HCT116 (cell line): ENCODE measurements around the gene GARIN5A. TPM values are rescaled to one million over a fixed set of nuclear protein-coding genes. Genes with fewer than 3 reads are reported as not detected.

Experiments used
- ATAC-seq: fragments of 200-7000 bp; cut with Tn5 transposase; 2 replicates; pipeline ENCODE4 v1.9.1; 2020; ENCODE audit warnings: mild to moderate bottlenecking, moderate library complexity
- BruUV-seq: library from RNA; stranded (reverse); fragments of 400-500 nt; replicated peaks from 2 replicates; lab custom pipeline; 2021; lab: Mats Ljungman, UMichigan
- CTCF ChIA-PET: fragments of 300-600 bp; sonication (Branson Sonifier 250); formaldehyde crosslinking; loops from one replicate; lab custom pipeline; 2021; ENCODE audit warnings: antibody characterized with exemption; lab: Charles Lee
- POLR2A ChIA-PET: fragments of 300-600, 350-600 bp; sonication (Branson Sonifier 250); formaldehyde crosslinking; loops from one replicate; lab custom pipeline; 2021; ENCODE audit warnings: antibody characterized with exemption; lab: Charles Lee
- RAD21 ChIA-PET, 2 experiments: fragments of 300-600 bp; sonication (Branson Sonifier 250); formaldehyde crosslinking; loops; one replicate each; lab custom pipeline; 2023; ENCODE audit warnings: low total read pairs in 2 of 2; ENCODE audit not compliant: uncharacterized antibody in 2 of 2, unreplicated experiment in 2 of 2, low non-redundant PET in 1 of 2; lab: Charles Lee
- DNase-seq: peaks from one replicate; pipeline ENCODE4 v3.0.0-alpha.2; 2010; ENCODE audit warnings: low read depth, low spot score
- H2AFZ ChIP-seq: fragments of 200-600 bp; shearing (Covaris generic), sonication (generic); 2 replicates; pipeline ENCODE4 v1.6.1; 2017; ENCODE audit warnings: low read depth, mixed run types, mixed read lengths, antibody characterized with exemption, low read length; ENCODE audit not compliant: poor library complexity, severe bottlenecking
- H3K27ac ChIP-seq: 2 replicates; pipeline ENCODE4 v1.5.1; 2012; ENCODE audit warnings: low read depth, low read length
- H3K27me3 ChIP-seq: fragments of 200-600 bp; sonication (generic); 2 replicates; pipeline ENCODE4 v1.6.1; 2016; ENCODE audit warnings: mixed run types, low read length, mixed read lengths; ENCODE audit not compliant: insufficient read depth
- H3K36me3 ChIP-seq, 2 experiments: fragments of 200-500 bp in 1 of 2; fragments of 200-600 bp in 1 of 2; sonication (Bioruptor generic) in 1 of 2; sonication (generic) in 1 of 2; 2 replicates each; pipeline versions ENCODE4 v1.5.1 to v1.6.1; 2014 to 2016; ENCODE audit warnings: low read length in 2 of 2, inconsistent platforms in 1 of 2, mixed read lengths in 1 of 2, mixed run types in 1 of 2; ENCODE audit not compliant: insufficient read depth in 2 of 2, control insufficient read depth in 1 of 2
- H3K4me1 ChIP-seq, 2 experiments: fragments of 200-600 bp in 1 of 2; sonication (generic) in 1 of 2; 2 replicates each; pipeline versions ENCODE4 v1.5.1 to v1.6.1; 2012 to 2017; ENCODE audit warnings: low read length in 2 of 2, inconsistent platforms in 1 of 2, mild to moderate bottlenecking in 1 of 2, mixed read lengths in 1 of 2, mixed run types in 1 of 2, moderate library complexity in 1 of 2; ENCODE audit not compliant: insufficient read depth in 2 of 2, control insufficient read depth in 1 of 2
- H3K4me2 ChIP-seq: fragments of 200-600 bp; sonication (generic); 2 replicates; pipeline ENCODE4 v1.6.1; 2017; ENCODE audit warnings: mixed run types, low read length, mixed read lengths
- H3K4me3 ChIP-seq, 2 experiments: fragments of 200-600 bp in 1 of 2; sonication (generic) in 1 of 2; replicated peaks in 1 of 2; 2 replicates each; pipeline ENCODE4 v1.5.1; 2011 to 2016; ENCODE audit warnings: low read length in 2 of 2, control low read depth in 1 of 2, low read depth in 1 of 2, mild to moderate bottlenecking in 1 of 2, mixed read lengths in 1 of 2, mixed run types in 1 of 2
- H3K79me2 ChIP-seq: fragments of 200-600 bp; sonication (generic); 2 replicates; pipeline ENCODE4 v1.6.1; 2017; ENCODE audit warnings: mild to moderate bottlenecking, mixed run types, low read length, moderate library complexity, mixed read lengths; ENCODE audit not compliant: insufficient read depth
- H3K9ac ChIP-seq: fragments of 200-600 bp; sonication (generic); 2 replicates; pipeline ENCODE4 v1.6.1; 2016; ENCODE audit warnings: low read length, mixed read lengths
- H3K9me2 ChIP-seq: fragments of 200-600 bp; sonication (generic), shearing (Covaris generic); 2 replicates; pipeline ENCODE4 v1.6.1; 2017; ENCODE audit warnings: mixed run types, mild to moderate bottlenecking, moderate library complexity; ENCODE audit not compliant: insufficient read depth
- H3K9me3 ChIP-seq, 2 experiments: fragments of 200-500 bp in 1 of 2; fragments of 200-600 bp in 1 of 2; sonication (Bioruptor generic) in 1 of 2; sonication (generic) in 1 of 2; 2 replicates each; pipeline ENCODE4 v1.6.1; 2014 to 2017; ENCODE audit warnings: low read length in 2 of 2, mixed read lengths in 2 of 2, inconsistent platforms in 1 of 2, low read depth in 1 of 2, mild to moderate bottlenecking in 1 of 2, mixed run types in 1 of 2, moderate library complexity in 1 of 2; ENCODE audit not compliant: control insufficient read depth in 1 of 2, insufficient read depth in 1 of 2
- H4K20me1 ChIP-seq: fragments of 200-600 bp; sonication (generic), shearing (Covaris generic); 2 replicates; pipeline ENCODE4 v1.6.1; 2017; ENCODE audit warnings: mixed run types, mild to moderate bottlenecking, moderate library complexity; ENCODE audit not compliant: insufficient read depth
- CBX3 ChIP-seq: IDR thresholded peaks from 2 replicates; pipeline ENCODE4 v1.6.1; 2012; ENCODE audit warnings: low read depth
- CEBPB ChIP-seq: IDR thresholded peaks from 2 replicates; pipeline ENCODE4 v1.6.1; 2012; ENCODE audit warnings: low read depth
- EGR1 ChIP-seq: IDR thresholded peaks from 2 replicates; pipeline ENCODE4 v1.6.1; 2012; ENCODE audit warnings: low read depth
- EZH2 ChIP-seq: fragments of 200-600 bp; sonication (generic); IDR thresholded peaks from 2 replicates; pipeline ENCODE4 v1.6.1; 2017; ENCODE audit warnings: antibody characterized with exemption, mixed run types
- JUND ChIP-seq: IDR thresholded peaks from 2 replicates; pipeline ENCODE4 v1.6.1; 2012
- POLR2A ChIP-seq: IDR thresholded peaks from 2 replicates; pipeline ENCODE4 v1.7.0; 2011; ENCODE audit warnings: borderline replicate concordance; ENCODE audit not compliant: insufficient read depth, insufficient read length; ENCODE audit errors: extremely low read depth
- POLR2AphosphoS5 ChIP-seq: IDR thresholded peaks from 2 replicates; pipeline ENCODE4 v1.6.1; 2011; ENCODE audit warnings: mild to moderate bottlenecking, low read depth, low read length, moderate library complexity
- RAD21 ChIP-seq: IDR thresholded peaks from 2 replicates; pipeline ENCODE4 v1.6.1; 2012; ENCODE audit warnings: low read depth, mild to moderate bottlenecking
- SIN3A ChIP-seq: IDR thresholded peaks from 2 replicates; pipeline ENCODE4 v1.6.1; 2012; ENCODE audit warnings: low read depth
- SP1 ChIP-seq: IDR thresholded peaks from 2 replicates; pipeline ENCODE4 v1.6.1; 2012; ENCODE audit warnings: low read depth
- TCF7L2 ChIP-seq: IDR thresholded peaks from 2 replicates; pipeline ENCODE4 v1.7.0; 2011; ENCODE audit warnings: borderline replicate concordance, inconsistent platforms; ENCODE audit not compliant: insufficient read depth, insufficient read length; ENCODE audit errors: extremely low read depth
- ZFX ChIP-seq: fragments of 450-650 bp; IDR thresholded peaks from 2 replicates; pipeline ENCODE4 v1.6.1; 2017
- intact Hi-C: fragments of 100-400 bp; cut with micrococcal nuclease; formaldehyde crosslinking; loops from 2 replicates; pipeline ENCODE4 v1.10.0; 2022
- total RNA-seq: library from RNA; stranded (reverse); gene quantifications from one replicate; pipeline ENCODE4 v1.2.1, GENCODE V29; 2021; ENCODE audit not compliant: unreplicated experiment
- TF ChIP-seq, protein P1 (sequence below): IDR thresholded peaks from 2 replicates; pipeline ENCODE4 v1.6.1; 2012; ENCODE audit warnings: low read depth
- TF ChIP-seq, protein P2 (sequence below): IDR thresholded peaks from 2 replicates; pipeline ENCODE4 v1.6.1; 2012
- TF ChIP-seq, protein P3 (sequence below): IDR thresholded peaks from 2 replicates; pipeline ENCODE4 v1.6.1; 2011; ENCODE audit warnings: mild to moderate bottlenecking, low read length, moderate library complexity; ENCODE audit not compliant: insufficient replicate concordance; ENCODE audit errors: extremely low read depth
- TF ChIP-seq, protein P4 (sequence below): IDR thresholded peaks from 2 replicates; pipeline ENCODE4 v1.6.1; 2012

Gene GARIN5A
- total RNA-seq, 1 experiment from 2014 or later: 12.2 TPM

DNA sequence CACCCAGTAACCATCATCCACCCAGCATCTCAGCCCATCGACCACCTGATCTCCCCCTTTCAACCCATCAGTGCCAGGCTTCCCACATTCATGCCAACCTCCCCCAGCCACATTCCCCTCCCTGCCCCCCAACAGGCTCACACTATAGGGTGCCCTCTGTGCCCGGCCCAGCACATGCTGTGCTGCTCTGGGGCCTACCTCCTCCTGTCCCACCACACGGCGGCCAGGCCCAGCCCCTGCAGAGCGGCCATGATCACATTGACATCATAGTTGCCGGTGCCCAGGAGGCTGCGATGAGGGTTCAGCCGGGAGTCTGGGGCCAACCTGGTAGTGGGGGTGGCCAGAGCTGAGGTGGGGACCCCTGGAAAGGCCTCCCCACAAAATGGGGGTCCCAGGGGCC is 30.7 kb upstream of the GARIN5A start:
- H3K9me2 ChIP-seq: no peaks in the 10 kb centered on the region
- RAD21 ChIA-PET: no interaction called here

DNA sequence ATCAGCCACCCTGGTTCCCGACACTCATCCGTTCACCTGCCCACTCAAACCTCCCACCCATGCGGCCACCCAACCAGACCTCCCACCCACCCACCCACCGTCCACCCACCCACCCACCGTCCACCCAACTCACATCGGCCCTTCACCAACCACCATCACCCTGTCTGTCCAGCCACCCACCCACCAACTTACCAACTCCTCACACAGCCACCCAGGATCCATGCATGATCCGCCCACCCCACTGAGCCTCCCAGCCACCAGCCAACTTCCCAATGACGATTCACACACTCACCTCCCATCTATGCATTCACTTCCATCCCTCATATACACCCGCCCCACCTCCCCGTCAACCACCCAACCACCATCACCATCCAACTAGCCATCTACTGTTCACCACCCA is 30.1 kb upstream of the GARIN5A start:
- intact Hi-C loops: no loop called here
- RAD21 ChIA-PET: no interaction called here
- Histone ChIP-seq H3K9ac (no peak overlapping the region), H3K4me3 (no peak overlapping the region), H3K9me2 (no peaks in the 10 kb centered on the region), H3K27me3 (no peaks in the 10 kb centered on the region), H3K27ac (no peak overlapping the region), H3K4me1 (peaks cover 3 to 11% of the 10 kb centered on the region in 2 experiments; a peak in 3 of 4 replicates), H3K79me2 (peaks cover 8% of the 10 kb centered on the region; the same call in 1 of the 2 replicates), H2AFZ (no peak overlapping the region), H3K36me3 (no peaks in the 10 kb centered on the region; a peak in 1 of 4 replicates), H3K4me2 (no peak overlapping the region), H4K20me1 (no peaks in the 10 kb centered on the region), H3K9me3 (no peaks in the 10 kb centered on the region)
- BruUV-seq: no TSS peak
- CTCF ChIA-PET: no interaction called here
- POLR2A ChIA-PET: no interaction called here
- ATAC-seq (no peak), DNase-seq (no peak)
- TF ChIP-seq JUND (no peak), SP1 (no peak), POLR2AphosphoS5 (no peak), POLR2A (no peak), CBX3 (no peak), RAD21 (no peak), EGR1 (no peak), TCF7L2 (no peak), ZFX (no peak), EZH2 (no peak), CEBPB (no peak), SIN3A (no peak)
- TF ChIP-seq, protein P1, sequence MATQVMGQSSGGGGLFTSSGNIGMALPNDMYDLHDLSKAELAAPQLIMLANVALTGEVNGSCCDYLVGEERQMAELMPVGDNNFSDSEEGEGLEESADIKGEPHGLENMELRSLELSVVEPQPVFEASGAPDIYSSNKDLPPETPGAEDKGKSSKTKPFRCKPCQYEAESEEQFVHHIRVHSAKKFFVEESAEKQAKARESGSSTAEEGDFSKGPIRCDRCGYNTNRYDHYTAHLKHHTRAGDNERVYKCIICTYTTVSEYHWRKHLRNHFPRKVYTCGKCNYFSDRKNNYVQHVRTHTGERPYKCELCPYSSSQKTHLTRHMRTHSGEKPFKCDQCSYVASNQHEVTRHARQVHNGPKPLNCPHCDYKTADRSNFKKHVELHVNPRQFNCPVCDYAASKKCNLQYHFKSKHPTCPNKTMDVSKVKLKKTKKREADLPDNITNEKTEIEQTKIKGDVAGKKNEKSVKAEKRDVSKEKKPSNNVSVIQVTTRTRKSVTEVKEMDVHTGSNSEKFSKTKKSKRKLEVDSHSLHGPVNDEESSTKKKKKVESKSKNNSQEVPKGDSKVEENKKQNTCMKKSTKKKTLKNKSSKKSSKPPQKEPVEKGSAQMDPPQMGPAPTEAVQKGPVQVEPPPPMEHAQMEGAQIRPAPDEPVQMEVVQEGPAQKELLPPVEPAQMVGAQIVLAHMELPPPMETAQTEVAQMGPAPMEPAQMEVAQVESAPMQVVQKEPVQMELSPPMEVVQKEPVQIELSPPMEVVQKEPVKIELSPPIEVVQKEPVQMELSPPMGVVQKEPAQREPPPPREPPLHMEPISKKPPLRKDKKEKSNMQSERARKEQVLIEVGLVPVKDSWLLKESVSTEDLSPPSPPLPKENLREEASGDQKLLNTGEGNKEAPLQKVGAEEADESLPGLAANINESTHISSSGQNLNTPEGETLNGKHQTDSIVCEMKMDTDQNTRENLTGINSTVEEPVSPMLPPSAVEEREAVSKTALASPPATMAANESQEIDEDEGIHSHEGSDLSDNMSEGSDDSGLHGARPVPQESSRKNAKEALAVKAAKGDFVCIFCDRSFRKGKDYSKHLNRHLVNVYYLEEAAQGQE: no peak
- TF ChIP-seq, protein P2, sequence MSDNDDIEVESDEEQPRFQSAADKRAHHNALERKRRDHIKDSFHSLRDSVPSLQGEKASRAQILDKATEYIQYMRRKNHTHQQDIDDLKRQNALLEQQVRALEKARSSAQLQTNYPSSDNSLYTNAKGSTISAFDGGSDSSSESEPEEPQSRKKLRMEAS: no peak
- TF ChIP-seq, protein P3, sequence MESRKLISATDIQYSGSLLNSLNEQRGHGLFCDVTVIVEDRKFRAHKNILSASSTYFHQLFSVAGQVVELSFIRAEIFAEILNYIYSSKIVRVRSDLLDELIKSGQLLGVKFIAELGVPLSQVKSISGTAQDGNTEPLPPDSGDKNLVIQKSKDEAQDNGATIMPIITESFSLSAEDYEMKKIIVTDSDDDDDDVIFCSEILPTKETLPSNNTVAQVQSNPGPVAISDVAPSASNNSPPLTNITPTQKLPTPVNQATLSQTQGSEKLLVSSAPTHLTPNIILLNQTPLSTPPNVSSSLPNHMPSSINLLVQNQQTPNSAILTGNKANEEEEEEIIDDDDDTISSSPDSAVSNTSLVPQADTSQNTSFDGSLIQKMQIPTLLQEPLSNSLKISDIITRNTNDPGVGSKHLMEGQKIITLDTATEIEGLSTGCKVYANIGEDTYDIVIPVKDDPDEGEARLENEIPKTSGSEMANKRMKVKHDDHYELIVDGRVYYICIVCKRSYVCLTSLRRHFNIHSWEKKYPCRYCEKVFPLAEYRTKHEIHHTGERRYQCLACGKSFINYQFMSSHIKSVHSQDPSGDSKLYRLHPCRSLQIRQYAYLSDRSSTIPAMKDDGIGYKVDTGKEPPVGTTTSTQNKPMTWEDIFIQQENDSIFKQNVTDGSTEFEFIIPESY: no peak
- TF ChIP-seq, protein P4, sequence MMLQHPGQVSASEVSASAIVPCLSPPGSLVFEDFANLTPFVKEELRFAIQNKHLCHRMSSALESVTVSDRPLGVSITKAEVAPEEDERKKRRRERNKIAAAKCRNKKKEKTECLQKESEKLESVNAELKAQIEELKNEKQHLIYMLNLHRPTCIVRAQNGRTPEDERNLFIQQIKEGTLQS: no peak

More for the DNA sequence above, 30.7 kb upstream of the GARIN5A start:
- H3K27me3 ChIP-seq: no peaks in the 10 kb centered on the region
- no peaks in the 10 kb centered on the region for H3K9me3 ChIP-seq
- POLR2A ChIA-PET: no interaction called here
- H4K20me1 ChIP-seq: no peaks in the 10 kb centered on the region
- ATAC-seq: no peak
- H3K4me3 ChIP-seq: no peak overlapping the region
- CTCF ChIA-PET: no interaction called here
- H3K36me3 ChIP-seq: no peaks in the 10 kb centered on the region; a peak in 1 of 4 replicates
- no peak overlapping the region for H3K4me2 ChIP-seq
- no peak for DNase-seq
- peaks cover 8% of the 10 kb centered on the region; the same call in 1 of the 2 replicates for H3K79me2 ChIP-seq
- no peak overlapping the region for H3K9ac ChIP-seq
- intact Hi-C loops: no loop called here
- no TSS peak for BruUV-seq
- no peak for TF ChIP-seq EGR1
- TF ChIP-seq SIN3A: 0 out of 2 replicates have a peak, but pooled peaks have one; percentile 21
- H3K4me1 ChIP-seq: peaks cover 3 to 15% of the 10 kb centered on the region in 2 experiments; a peak in 3 of 4 replicates
- H3K27ac ChIP-seq: no peak overlapping the region
- no peak overlapping the region for H2AFZ ChIP-seq
